22Rv1 (cell line): ENCODE results near the gene MMD2.

Source experiments
- H3K27ac ChIP-seq: fragments of 450-650 bp; 2 replicates; pipeline ENCODE4 v1.5.1; 2017
- ZFX ChIP-seq: fragments of 450-650 bp; IDR thresholded peaks from 2 replicates; pipeline ENCODE4 v1.6.1; 2017; ENCODE audit warnings: antibody characterized with exemption, borderline replicate concordance
- TF ChIP-seq, protein P1 (sequence below): fragments of 450-650 bp; IDR thresholded peaks from 2 replicates; pipeline ENCODE4 v1.5.1; 2017; ENCODE audit warnings: mild to moderate bottlenecking

MMD2 gene

DNA sequence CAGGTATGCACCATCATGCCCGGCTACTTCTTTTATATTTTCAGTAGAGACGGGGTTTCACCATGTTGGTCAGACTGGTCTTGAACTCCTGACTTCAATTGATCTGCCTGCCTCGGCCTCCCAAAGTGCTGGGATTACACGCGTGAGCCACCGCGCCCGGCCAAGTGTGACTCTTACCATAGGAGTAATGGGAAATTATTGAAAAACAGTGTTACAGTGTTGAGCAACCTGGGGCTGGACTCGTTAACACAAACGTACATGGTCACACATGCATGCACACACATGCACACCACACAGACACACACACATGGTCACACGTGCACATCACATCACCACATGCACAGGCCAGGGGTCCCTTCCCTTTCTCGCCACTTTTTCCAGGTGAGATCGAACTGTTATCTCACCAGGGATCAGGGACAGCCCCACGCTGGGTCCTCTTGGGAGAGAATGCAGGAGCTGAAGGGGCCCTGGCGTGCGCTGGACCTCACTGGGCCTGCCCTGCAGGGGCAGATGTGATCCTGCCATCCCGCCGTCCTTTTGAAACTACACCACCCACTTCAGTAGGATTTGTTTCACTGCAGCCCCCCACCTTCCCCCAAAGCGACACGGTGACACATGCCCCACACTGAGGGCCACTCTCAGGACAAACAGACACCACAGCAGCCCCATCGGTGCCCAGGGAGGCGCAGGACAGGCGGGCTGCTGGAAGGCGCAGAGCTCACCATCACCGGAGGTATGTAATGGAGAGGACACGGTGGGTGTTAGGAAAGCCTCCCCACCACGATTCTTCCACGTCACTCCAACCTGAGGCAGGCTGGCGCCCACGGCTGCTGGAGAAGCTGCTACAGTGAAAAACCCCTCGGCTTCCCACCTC lies 85.7 kb downstream of the MMD2 start:
- no peak for TF ChIP-seq ZFX
- TF ChIP-seq, protein P1, sequence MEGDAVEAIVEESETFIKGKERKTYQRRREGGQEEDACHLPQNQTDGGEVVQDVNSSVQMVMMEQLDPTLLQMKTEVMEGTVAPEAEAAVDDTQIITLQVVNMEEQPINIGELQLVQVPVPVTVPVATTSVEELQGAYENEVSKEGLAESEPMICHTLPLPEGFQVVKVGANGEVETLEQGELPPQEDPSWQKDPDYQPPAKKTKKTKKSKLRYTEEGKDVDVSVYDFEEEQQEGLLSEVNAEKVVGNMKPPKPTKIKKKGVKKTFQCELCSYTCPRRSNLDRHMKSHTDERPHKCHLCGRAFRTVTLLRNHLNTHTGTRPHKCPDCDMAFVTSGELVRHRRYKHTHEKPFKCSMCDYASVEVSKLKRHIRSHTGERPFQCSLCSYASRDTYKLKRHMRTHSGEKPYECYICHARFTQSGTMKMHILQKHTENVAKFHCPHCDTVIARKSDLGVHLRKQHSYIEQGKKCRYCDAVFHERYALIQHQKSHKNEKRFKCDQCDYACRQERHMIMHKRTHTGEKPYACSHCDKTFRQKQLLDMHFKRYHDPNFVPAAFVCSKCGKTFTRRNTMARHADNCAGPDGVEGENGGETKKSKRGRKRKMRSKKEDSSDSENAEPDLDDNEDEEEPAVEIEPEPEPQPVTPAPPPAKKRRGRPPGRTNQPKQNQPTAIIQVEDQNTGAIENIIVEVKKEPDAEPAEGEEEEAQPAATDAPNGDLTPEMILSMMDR, result no peak

DNA sequence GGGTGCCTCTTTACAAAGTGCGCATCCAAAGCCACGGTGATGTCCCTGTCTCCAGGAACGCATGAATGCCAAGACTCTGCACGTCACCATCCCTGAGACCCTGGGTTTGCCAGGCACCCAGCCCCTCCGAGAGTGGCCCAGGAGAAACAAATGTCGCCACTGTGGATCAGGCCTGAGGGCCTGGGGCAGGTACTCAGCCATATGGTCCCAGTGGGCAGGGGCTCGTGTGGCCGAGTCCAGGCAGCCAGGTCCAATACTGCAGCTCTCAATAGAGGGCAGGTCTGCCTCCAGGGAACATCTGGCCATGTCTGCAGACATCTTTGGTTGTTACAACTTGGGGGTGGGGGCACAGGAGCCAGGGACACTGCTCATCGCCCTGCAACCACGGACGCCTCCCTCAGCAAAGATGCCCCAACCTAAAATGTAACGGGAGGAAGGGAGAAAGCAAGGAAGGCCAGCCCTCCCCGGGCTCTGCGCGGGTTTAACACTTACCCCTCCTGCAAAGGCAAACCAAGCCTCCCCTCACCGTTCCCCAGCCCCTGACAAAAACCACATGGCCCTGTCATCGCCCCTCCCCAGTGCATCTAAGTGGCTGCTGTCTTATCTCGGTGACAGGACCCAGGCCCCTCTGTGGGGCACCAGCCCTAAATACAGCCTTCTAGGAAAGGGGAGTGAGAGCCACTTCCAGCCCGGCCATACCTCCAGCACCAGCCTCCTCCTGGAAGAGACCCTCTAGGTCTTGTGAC lies 86.9 kb downstream of the MMD2 start:
- H3K27ac ChIP-seq, result no peak overlapping the region
- TF ChIP-seq, protein P1, result no peak
- TF ChIP-seq ZFX, result no peak

More for the DNA sequence above, 85.7 kb downstream of the MMD2 start:
- no peak overlapping the region for H3K27ac ChIP-seq

DNA sequence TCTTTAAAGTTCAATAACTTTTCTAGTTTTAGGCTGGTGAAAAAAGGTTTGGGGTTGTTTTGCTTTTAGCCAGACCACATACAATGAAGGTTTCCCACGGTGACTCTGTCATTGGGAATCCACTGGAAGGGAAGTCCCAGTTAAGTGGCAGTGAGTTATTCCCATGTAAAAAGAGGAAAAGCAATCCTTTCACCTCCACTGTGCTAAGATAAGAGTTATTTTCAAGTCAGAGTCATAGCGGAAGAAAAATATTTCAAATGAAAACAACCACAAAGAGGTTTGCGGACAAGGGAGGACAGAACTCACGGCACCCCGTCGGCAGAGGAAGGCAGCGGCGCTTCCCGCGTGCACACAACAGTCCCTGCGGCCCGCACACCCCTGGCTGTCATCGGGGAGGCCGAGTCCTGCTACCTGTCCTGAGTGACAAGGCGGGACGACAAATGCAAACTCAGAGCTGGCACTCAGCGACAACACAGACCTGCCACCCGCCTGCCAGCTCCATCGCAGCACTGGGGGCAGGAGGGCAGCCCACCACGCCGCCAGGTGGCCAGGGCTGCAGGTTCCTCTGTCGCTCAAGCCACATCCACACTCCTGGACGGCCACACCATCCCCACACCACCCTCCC lies 87.8 kb downstream of the MMD2 start:
- H3K27ac ChIP-seq, result no peak overlapping the region
- TF ChIP-seq, protein P1, result no peak
- TF ChIP-seq ZFX, result no peak

DNA sequence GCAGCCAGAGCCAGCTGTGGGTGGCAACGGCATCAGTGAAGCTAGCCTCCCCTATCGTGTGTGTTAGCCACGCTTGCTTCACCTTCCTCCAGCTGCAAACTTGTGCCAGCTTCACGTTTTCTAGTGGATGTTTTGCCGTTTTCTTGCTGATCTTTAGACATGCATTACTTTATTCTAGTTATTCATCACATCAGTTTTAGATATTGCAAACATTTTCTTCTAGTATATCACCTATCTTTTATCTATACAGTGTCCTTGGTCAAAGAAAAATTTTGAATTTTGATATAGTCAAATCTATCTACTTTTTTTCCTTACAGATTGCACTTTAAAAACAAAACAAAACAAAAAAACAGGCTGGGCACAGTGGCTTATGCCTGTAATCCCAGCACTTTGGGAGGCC lies 90.5 kb downstream of the MMD2 start:
- H3K27ac ChIP-seq, result no peak overlapping the region
- no peak for TF ChIP-seq ZFX
- TF ChIP-seq, protein P1, result no peak

DNA sequence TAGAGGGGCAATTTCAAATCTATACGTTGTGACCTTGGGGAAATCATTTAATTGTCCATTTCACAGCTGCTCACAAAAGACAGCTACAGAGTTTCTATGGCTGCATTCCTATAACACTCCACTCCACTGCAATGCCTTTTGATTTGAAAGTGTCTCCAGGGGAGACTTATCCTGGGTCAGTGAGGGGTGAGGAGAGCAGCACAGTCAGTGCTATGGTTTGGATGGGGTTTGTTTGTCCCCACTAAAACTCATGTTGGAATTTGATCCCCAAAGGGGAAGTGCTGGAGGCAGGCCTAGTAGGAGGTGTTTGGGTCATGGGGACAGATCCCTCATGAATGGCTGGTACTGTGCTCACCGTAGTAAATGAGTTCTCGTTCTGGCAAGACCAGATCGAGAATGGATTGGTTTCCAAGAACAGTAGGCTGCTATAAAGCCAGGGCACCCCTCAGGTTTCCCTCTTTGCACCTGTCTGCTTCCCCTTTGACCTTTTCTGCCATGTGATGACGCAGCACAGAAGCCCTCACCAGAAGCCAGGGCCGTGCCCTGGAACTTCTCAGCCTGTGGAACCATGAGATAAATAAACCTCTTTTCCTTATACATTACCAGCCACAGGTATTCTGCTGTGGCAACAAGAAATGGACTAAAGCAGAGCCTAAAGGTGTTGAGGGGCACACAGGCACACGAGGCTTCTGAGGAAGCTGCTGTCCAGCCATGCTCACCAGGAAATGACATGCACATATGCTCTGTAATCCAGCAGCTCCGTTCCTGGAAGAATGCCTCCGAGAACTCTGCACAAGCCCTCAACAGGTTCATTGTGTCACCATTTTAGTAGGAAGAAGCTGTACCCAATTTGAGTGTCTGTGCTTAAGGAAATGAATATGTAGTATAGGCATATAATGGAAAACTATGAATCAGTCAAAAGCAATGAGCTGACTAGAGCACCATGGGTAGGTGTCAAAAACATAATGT lies 92.2 kb downstream of the MMD2 start:
- no peak overlapping the region for H3K27ac ChIP-seq
- TF ChIP-seq, protein P1, result no peak
- TF ChIP-seq ZFX, result no peak

DNA sequence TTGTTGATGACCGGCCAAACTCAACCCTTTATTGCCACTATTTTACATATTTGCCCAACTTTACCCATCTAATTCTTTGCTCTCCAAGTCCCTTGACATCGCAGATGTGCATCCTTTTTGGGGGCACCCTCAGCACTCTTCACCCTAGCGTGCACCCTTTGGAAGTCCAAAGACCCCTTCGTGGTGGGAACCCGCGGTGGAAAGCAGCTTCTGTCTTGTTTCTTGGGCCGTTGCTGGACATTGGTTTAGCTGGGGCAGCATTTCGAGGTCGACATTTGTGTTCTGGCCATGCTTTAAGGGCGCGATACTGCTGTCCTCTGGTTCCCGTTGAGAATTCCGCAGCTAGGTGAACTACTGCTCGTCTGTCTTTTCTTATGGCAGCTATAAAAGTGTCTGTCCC lies 96.8 kb downstream of the MMD2 start:
- TF ChIP-seq, protein P1, result no peak
- no peak for TF ChIP-seq ZFX
- no peak overlapping the region for H3K27ac ChIP-seq
